Measurements from ENCODE around the gene MRPL1.

MRPL1 gene

GRCh38 chr4:77865259-77865658 is 2.6 kb downstream of the MRPL1 start:
- DNase-seq (ENCODE audit: low spot score) = no peak
- in situ Hi-C loops (cut with MboI; ENCODE audit: low pct_unique_long_range_greater_than_20kb, low sequenced_read_pairs, unreplicated experiment) = no loop called here

DNA sequence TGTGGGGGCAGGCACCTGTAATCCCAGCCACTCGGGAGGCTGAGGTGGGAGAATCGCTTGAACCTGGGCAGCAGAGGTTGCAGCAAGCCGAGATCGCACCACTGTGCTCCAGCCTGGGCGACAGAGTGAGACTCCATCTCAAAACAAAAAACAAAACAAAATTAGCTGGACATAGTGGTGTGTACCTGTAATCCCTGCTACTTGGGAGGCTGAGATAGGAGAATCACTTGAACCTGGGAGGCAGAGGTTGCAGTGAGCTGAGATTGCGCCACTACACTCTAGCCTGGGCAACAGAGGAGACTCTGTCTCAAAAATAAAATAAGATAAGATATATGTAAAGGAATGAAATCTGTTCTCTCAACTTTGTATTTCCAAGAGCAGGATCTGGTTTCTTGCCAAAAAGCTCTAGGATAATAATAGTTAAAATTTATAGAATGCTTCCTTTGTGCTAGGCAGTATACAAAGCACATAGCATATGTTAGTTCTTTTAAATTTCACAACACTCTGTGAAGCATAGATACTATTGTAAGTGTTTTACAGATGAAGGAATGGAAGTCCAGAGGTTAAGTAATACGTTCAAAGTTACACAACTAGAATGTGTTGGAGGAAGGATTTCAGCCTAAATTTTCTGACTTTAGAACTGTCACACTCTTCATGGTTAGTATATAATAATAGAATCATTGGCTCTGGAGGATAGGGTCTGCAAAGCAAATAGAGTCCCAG is 10.3 kb downstream of the MRPL1 start:
- DNase-seq (ENCODE audit: low spot score) = no peak
- TF ChIP-seq CTCF (IDR thresholded peaks at IDR 0.05; ENCODE audit: extremely low read depth, insufficient read depth, missing control alignments) = no peak
- in situ Hi-C loops (cut with MboI; ENCODE audit: low pct_unique_long_range_greater_than_20kb, low sequenced_read_pairs, unreplicated experiment) = no loop called here

More at GRCh38 chr4:77865259-77865658, 2.6 kb downstream of the MRPL1 start:
- TF ChIP-seq CTCF (IDR thresholded peaks at IDR 0.05; ENCODE audit: extremely low read depth, insufficient read depth, missing control alignments) = no peak

- DNase-seq (ENCODE audit: low spot score) = no peak
- TF ChIP-seq CTCF (IDR thresholded peaks at IDR 0.05; ENCODE audit: extremely low read depth, insufficient read depth, missing control alignments) = no peak
- in situ Hi-C loops (cut with MboI; ENCODE audit: low pct_unique_long_range_greater_than_20kb, low sequenced_read_pairs, unreplicated experiment) = no loop called here
Measured at GRCh38 chr4:77877167-77877566, 14.5 kb downstream of the MRPL1 start.

DNA sequence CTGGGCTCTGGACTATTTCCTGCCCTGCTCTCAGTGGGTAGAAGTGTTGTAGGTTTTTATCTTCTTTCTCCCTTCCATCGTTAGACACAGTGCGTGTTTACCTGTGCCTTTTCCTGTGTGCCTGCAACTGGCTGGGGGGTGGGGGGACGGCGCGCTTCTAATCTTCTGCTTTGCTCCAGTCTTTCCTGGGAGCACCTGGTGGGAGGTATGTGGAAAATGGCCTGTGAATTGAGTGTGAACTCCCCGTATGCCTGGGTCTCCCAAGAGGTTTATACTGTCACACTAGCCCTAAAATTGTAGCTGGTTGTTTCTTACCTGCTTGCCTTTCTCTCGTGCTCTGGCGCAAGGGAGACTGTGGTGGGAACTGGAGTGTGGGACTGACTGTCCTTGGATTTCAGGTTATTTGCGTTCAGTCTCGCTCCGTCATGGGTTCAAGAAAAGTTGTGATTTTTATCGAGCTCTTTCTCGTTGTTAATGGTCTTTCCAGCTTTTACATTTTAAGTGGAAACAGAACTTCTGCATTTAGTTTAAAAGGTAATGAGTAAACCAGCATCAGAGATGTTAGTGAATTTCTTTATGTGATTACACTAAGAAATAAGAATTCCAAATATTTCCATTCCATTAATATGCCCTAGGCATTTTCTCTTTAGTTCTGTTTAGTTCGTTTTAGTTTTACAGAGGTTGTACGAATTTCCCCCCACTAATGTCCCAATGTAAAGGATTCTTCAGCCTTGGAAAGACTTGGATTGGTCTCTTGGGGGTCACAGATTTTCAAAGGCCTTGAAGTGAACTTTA is 15.3 kb downstream of the MRPL1 start:
- no peak for TF ChIP-seq CTCF (IDR thresholded peaks at IDR 0.05; ENCODE audit: extremely low read depth, insufficient read depth, missing control alignments)
- no peak for DNase-seq (ENCODE audit: low spot score)
- in situ Hi-C loops (cut with MboI; ENCODE audit: low pct_unique_long_range_greater_than_20kb, low sequenced_read_pairs, unreplicated experiment) = no loop called here

- no peak for TF ChIP-seq CTCF (IDR thresholded peaks at IDR 0.05; ENCODE audit: extremely low read depth, insufficient read depth, missing control alignments)
- in situ Hi-C loops (cut with MboI; ENCODE audit: low pct_unique_long_range_greater_than_20kb, low sequenced_read_pairs, unreplicated experiment) = no loop called here
- no peak for DNase-seq (ENCODE audit: low spot score)
Measured at GRCh38 chr4:77880784-77881183, 18.2 kb downstream of the MRPL1 start.

DNA sequence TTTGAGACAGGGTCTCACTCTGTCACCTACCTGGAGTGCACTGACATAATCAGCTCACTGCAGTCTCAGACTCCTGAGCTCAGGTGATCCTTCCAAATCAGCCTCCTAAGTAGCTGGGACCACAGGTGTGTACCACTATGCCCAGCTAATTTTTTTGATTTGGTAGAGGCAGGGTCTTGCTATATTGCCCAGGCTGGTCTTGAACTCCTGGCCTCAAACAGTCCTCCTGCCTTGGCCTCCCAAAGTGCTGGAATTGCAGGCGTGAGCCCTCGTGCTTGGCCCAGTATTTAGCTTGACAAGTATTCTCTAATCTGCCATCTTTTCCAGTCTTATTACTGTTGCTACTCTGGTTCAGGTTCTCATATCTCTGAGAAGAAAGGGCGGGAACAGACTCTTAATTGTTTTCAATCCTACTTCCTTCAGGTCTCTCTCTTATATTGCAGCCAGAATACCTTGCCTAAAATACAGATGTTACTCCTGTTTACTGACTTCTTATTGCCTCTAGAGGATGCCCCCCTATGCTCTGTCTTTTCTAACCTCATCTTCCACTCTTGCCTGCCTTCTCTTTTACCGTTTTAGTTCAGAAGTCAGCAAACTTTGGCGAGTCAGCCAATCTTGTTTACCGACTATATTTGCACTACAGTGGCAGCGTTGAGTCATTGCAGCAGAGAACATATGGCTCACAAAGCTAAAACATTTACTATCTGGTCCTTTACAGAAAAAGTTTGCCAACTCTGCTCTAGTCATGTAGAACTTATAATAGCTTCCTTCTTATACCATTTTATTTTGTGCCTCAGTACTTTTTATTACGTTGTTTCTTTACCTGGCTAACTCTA is 19.0 kb downstream of the MRPL1 start:
- in situ Hi-C loops (cut with MboI; ENCODE audit: low pct_unique_long_range_greater_than_20kb, low sequenced_read_pairs, unreplicated experiment) = no loop called here
- DNase-seq (ENCODE audit: low spot score) = no peak
- no peak for TF ChIP-seq CTCF (IDR thresholded peaks at IDR 0.05; ENCODE audit: extremely low read depth, insufficient read depth, missing control alignments)

Data from GM13977 (cell line).